GM12878 (cell line): ENCODE data around the gene NEO1. TPM values are rescaled to one million over a fixed set of nuclear protein-coding genes. Genes with fewer than 3 reads are reported as not detected.

ENCODE experiments used
- CBX3 ChIP-seq: fragments of 200-600 bp; sonication (generic); IDR thresholded peaks from 2 replicates; pipeline ENCODE4 v1.6.1; 2016; ENCODE audit warnings: low read depth, borderline replicate concordance
- DPF2 ChIP-seq: fragments of 450-650 bp; IDR thresholded peaks from 2 replicates; pipeline ENCODE4 v1.6.1; 2017; ENCODE audit warnings: mild to moderate bottlenecking
- EGR1 ChIP-seq, 2 experiments: IDR thresholded peaks; 1 replicate in 1 of 2; 2 replicates in 1 of 2; pipeline ENCODE4 v1.6.1; 2011 to 2012; ENCODE audit warnings: low read depth in 2 of 2, low read length in 2 of 2, borderline replicate concordance in 1 of 2, mild to moderate bottlenecking in 1 of 2, moderate library complexity in 1 of 2
- SMAD5 ChIP-seq: IDR thresholded peaks from 2 replicates; pipeline ENCODE4 v1.6.1; 2016; ENCODE audit warnings: antibody characterized with exemption, low read depth
- polyA plus RNA-seq, 11 experiments: library from polyadenylated mRNA; depleted of rRNA in 4 of 11; unstranded in 6 of 11; stranded (reverse) in 5 of 11; fragments of >200 nt; fragmentation: Nextera tagmentation in 4 of 11; fragmentation: Illumina TruSeq in 1 of 11; extraction: Ambion mirVana in 4 of 11; extraction: Trizol in 1 of 11; gene quantifications; 1 replicate in 1 of 11; 2 replicates in 10 of 11; pipeline versions ENCODE4 v1.2.1 to v1.2.3, GENCODE V29; 2011 to 2016; ENCODE audit warnings: inconsistent platforms in 2 of 11, missing spikeins in 2 of 11, low read depth in 1 of 11
- total RNA-seq, 4 experiments: library from RNA; depleted of rRNA in 3 of 4; stranded (reverse); fragments of >200 nt in 3 of 4; fragmentation: Illumina TruSeq in 1 of 4; extraction: Trizol in 1 of 4; gene quantifications; 2 replicates each; pipeline versions ENCODE4 v1.2.1 to v1.2.3, GENCODE V29; 2013 to 2021
- TF ChIP-seq, protein P1 (sequence below), 3 experiments: IDR thresholded peaks in 2 of 3; conservative IDR thresholded peaks in 1 of 3; 2 replicates each; pipeline ENCODE4 v1.5.1; 2011; ENCODE audit warnings: low read depth in 3 of 3, low read length in 3 of 3, mild to moderate bottlenecking in 3 of 3, control low read depth in 2 of 3, moderate library complexity in 2 of 3, inconsistent platforms in 1 of 3, mixed read lengths in 1 of 3; ENCODE audit not compliant: control insufficient read depth in 2 of 3, insufficient read depth in 1 of 3; ENCODE audit errors: extremely low read depth in 1 of 3
- TF ChIP-seq, protein P2 (sequence below): fragments of 450-650 bp; IDR thresholded peaks from 2 replicates; pipeline ENCODE4 v1.6.1; 2018; ENCODE audit warnings: mild to moderate bottlenecking, low read depth, moderate library complexity; ENCODE audit not compliant: partially characterized antibody

NEO1 gene
- total and polyA plus RNA-seq, 10 of the 15 experiments (the other 5 are each of a cell fraction or from before 2014, with no cell fraction given), result 0.03 to 2.0 (median 0.32) TPM

- TF ChIP-seq, protein P1, sequence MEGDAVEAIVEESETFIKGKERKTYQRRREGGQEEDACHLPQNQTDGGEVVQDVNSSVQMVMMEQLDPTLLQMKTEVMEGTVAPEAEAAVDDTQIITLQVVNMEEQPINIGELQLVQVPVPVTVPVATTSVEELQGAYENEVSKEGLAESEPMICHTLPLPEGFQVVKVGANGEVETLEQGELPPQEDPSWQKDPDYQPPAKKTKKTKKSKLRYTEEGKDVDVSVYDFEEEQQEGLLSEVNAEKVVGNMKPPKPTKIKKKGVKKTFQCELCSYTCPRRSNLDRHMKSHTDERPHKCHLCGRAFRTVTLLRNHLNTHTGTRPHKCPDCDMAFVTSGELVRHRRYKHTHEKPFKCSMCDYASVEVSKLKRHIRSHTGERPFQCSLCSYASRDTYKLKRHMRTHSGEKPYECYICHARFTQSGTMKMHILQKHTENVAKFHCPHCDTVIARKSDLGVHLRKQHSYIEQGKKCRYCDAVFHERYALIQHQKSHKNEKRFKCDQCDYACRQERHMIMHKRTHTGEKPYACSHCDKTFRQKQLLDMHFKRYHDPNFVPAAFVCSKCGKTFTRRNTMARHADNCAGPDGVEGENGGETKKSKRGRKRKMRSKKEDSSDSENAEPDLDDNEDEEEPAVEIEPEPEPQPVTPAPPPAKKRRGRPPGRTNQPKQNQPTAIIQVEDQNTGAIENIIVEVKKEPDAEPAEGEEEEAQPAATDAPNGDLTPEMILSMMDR (IDR thresholded peaks at IDR 0.05 in 2 of 3, conservative IDR thresholded peaks at IDR 0.05 in 1 of 3; ENCODE audit: control insufficient read depth in 2 of 3, extremely low read depth in 1 of 3, insufficient read depth in 1 of 3, low read depth in 3 of 3, low read length in 3 of 3), result peak; percentile 82 to 92 (median 82)
- TF ChIP-seq, protein P2, sequence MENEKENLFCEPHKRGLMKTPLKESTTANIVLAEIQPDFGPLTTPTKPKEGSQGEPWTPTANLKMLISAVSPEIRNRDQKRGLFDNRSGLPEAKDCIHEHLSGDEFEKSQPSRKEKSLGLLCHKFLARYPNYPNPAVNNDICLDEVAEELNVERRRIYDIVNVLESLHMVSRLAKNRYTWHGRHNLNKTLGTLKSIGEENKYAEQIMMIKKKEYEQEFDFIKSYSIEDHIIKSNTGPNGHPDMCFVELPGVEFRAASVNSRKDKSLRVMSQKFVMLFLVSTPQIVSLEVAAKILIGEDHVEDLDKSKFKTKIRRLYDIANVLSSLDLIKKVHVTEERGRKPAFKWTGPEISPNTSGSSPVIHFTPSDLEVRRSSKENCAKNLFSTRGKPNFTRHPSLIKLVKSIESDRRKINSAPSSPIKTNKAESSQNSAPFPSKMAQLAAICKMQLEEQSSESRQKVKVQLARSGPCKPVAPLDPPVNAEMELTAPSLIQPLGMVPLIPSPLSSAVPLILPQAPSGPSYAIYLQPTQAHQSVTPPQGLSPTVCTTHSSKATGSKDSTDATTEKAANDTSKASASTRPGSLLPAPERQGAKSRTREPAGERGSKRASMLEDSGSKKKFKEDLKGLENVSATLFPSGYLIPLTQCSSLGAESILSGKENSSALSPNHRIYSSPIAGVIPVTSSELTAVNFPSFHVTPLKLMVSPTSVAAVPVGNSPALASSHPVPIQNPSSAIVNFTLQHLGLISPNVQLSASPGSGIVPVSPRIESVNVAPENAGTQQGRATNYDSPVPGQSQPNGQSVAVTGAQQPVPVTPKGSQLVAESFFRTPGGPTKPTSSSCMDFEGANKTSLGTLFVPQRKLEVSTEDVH, result no peak
- TF ChIP-seq DPF2 (no peak), CBX3 (no peak), SMAD5 (no peak), EGR1 (IDR thresholded peaks at IDR 0.05; ENCODE audit: borderline replicate concordance in 1 of 2, low read depth in 2 of 2, low read length in 2 of 2) (peak in 1 of 2 experiments; percentile 50; a peak in 1 of 3 replicates)
- TF ChIP-seq, all 136 proteins: peak for 6
Measured at GRCh38 chr15:73265536-73266153, 213.4 kb downstream of the NEO1 start (continued).
